IPS-20b (cell line): ENCODE data around the gene POLD2.

Experiments
- H3K27ac ChIP-seq: one replicate; pipeline ENCODE4 v1.5.1; 2013; ENCODE audit warnings: low read length
- H3K27me3 ChIP-seq: 2 replicates; pipeline ENCODE4 v1.6.1; 2013; ENCODE audit warnings: mild to moderate bottlenecking, low read length, inconsistent platforms; ENCODE audit not compliant: insufficient read depth
- H3K36me3 ChIP-seq: 2 replicates; pipeline ENCODE4 v1.6.1; 2013; ENCODE audit warnings: low read depth, mild to moderate bottlenecking, inconsistent platforms, low read length, moderate library complexity; ENCODE audit not compliant: insufficient read depth
- H3K4me1 ChIP-seq: 2 replicates; pipeline ENCODE4 v1.6.1; 2013; ENCODE audit warnings: mild to moderate bottlenecking, control low read depth, inconsistent platforms, low read length, moderate library complexity; ENCODE audit not compliant: insufficient read depth
- H3K4me3 ChIP-seq: 2 replicates; pipeline ENCODE4 v1.5.1; 2013; ENCODE audit warnings: mild to moderate bottlenecking, low read length, inconsistent platforms
- H3K9ac ChIP-seq: 2 replicates; pipeline ENCODE4 v1.6.1; 2013; ENCODE audit warnings: low read depth, mild to moderate bottlenecking, inconsistent platforms, low read length, moderate library complexity
- H3K9me3 ChIP-seq: 2 replicates; pipeline ENCODE4 v1.6.1; 2013; ENCODE audit warnings: mild to moderate bottlenecking, low read depth, low read length, inconsistent platforms; ENCODE audit not compliant: insufficient read depth

The POLD2 gene

GRCh38 chr7:44116087-44116788 is 7.1 kb downstream of the POLD2 start:
- no peak overlapping the region for H3K4me3 ChIP-seq
- H3K4me1 ChIP-seq, result no peaks in the 10 kb centered on the region
- no peaks in the 10 kb centered on the region for H3K27me3 ChIP-seq
- H3K9ac ChIP-seq, result no peak overlapping the region
- H3K36me3 ChIP-seq, result peaks cover 72% of the 10 kb centered on the region
- no peaks in the 10 kb centered on the region for H3K9me3 ChIP-seq
- H3K27ac ChIP-seq, result no peak overlapping the region

GRCh38 chr7:44114586-44115310 is 8.6 kb downstream of the POLD2 start:
- no peaks in the 10 kb centered on the region for H3K9me3 ChIP-seq
- no peak overlapping the region for H3K9ac ChIP-seq
- H3K4me3 ChIP-seq, result no peak overlapping the region
- H3K36me3 ChIP-seq, result peaks cover 63% of the 10 kb centered on the region
- H3K27ac ChIP-seq, result no peak overlapping the region
- no peaks in the 10 kb centered on the region for H3K4me1 ChIP-seq
- H3K27me3 ChIP-seq, result no peaks in the 10 kb centered on the region

GRCh38 chr7:44113764-44114354 is 9.5 kb downstream of the POLD2 start:
- H3K4me1 ChIP-seq, result no peaks in the 10 kb centered on the region
- no peak overlapping the region for H3K9ac ChIP-seq
- no peak overlapping the region for H3K4me3 ChIP-seq
- H3K36me3 ChIP-seq, result peaks cover 54% of the 10 kb centered on the region
- no peaks in the 10 kb centered on the region for H3K9me3 ChIP-seq
- no peak overlapping the region for H3K27ac ChIP-seq
- no peaks in the 10 kb centered on the region for H3K27me3 ChIP-seq

GRCh38 chr7:44112997-44113763 is 10.2 kb downstream of the POLD2 start:
- Histone ChIP-seq H3K27me3 (no peaks in the 10 kb centered on the region), H3K36me3 (peaks cover 49% of the 10 kb centered on the region), H3K27ac (no peak overlapping the region), H3K4me1 (no peaks in the 10 kb centered on the region), H3K9me3 (no peaks in the 10 kb centered on the region), H3K4me3 (no peak overlapping the region), H3K9ac (no peak overlapping the region)

GRCh38 chr7:44112231-44112996 is 10.9 kb downstream of the POLD2 start:
- Histone ChIP-seq H3K9me3 (no peaks in the 10 kb centered on the region), H3K4me3 (no peak overlapping the region), H3K27me3 (no peaks in the 10 kb centered on the region), H3K9ac (no peak overlapping the region), H3K27ac (no peak overlapping the region), H3K4me1 (no peaks in the 10 kb centered on the region), H3K36me3 (peaks cover 42% of the 10 kb centered on the region)

GRCh38 chr7:44111761-44112160 is 11.6 kb downstream of the POLD2 start:
- Histone ChIP-seq H3K36me3 (peaks cover 35% of the 10 kb centered on the region), H3K4me1 (no peaks in the 10 kb centered on the region), H3K9me3 (no peaks in the 10 kb centered on the region), H3K27ac (no peak overlapping the region), H3K27me3 (no peaks in the 10 kb centered on the region), H3K4me3 (no peak overlapping the region), H3K9ac (no peak overlapping the region)

- Histone ChIP-seq H3K9me3 (no peaks in the 10 kb centered on the region), H3K27me3 (0 out of 2 replicates have a peak, but pooled peaks cover under 1% of the 10 kb centered on the region), H3K9ac (no peak overlapping the region), H3K36me3 (peaks cover 28% of the 10 kb centered on the region), H3K4me3 (no peak overlapping the region), H3K4me1 (no peaks in the 10 kb centered on the region), H3K27ac (no peak overlapping the region)
These were observed 12.4 kb downstream of the POLD2 start for GRCh38 chr7:44110719-44111635.

GRCh38 chr7:44109991-44110390 is 13.4 kb downstream of the POLD2 start:
- H3K9me3 ChIP-seq, result no peaks in the 10 kb centered on the region
- no peak overlapping the region for H3K4me3 ChIP-seq
- H3K4me1 ChIP-seq, result no peaks in the 10 kb centered on the region
- peaks cover 18% of the 10 kb centered on the region for H3K36me3 ChIP-seq
- H3K27ac ChIP-seq, result no peak overlapping the region
- no peak overlapping the region for H3K9ac ChIP-seq
- H3K27me3 ChIP-seq, result peaks cover 10% of the 10 kb centered on the region

GRCh38 chr7:44108768-44109750 is 14.3 kb downstream of the POLD2 start:
- H3K27ac ChIP-seq, result no peak overlapping the region
- peaks cover 9% of the 10 kb centered on the region for H3K36me3 ChIP-seq
- peaks cover 17% of the 10 kb centered on the region for H3K27me3 ChIP-seq
- no peak overlapping the region for H3K9ac ChIP-seq
- H3K4me3 ChIP-seq, result no peak overlapping the region
- no peaks in the 10 kb centered on the region for H3K4me1 ChIP-seq
- H3K9me3 ChIP-seq, result no peaks in the 10 kb centered on the region
